HG03135 (cell line): Measurements from ENCODE around the gene GOLGA6D.
"Not testable (repeated sequence)": the region's sequence is repeated elsewhere in the genome, so short reads cannot be mapped to it uniquely, and the experiment has no call there.

Experiments
- ATAC-seq: cut with Tn5 transposase; IDR thresholded peaks from one replicate; pipeline ENCODE4 v1.9.1; 2021; ENCODE audit warnings: mild to moderate bottlenecking, moderate library complexity; ENCODE audit not compliant: unreplicated experiment

GOLGA6D gene

GRCh38 chr15:75275617-75276016 is 7.0 kb upstream of the GOLGA6D start:
- not testable (repeated sequence) for ATAC-seq

DNA sequence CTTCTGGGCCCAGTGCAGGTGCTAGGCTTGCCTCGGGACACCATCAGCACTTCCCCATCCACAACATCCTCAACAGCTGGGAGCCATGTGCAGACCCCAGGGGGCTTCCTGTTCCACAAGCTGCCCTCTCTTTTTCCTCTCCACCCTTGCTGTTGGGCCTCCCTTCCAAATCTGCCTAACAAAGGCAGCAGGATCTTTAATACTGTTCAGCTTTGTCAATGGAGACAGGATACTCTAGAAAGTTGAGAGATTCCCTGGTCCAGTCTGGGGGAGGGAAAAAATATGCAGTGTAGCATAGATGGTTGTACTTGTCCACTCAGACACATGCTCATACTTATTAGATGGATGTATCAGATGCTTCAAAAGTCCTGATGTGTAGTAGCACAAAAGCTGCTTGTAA is 4.1 kb upstream of the GOLGA6D start:
- not testable (repeated sequence) for ATAC-seq

GRCh38 chr15:75284152-75284551 is 1.5 kb downstream of the GOLGA6D start:
- ATAC-seq: not testable (repeated sequence)

GRCh38 chr15:75293660-75294059 is 11.0 kb downstream of the GOLGA6D start:
- ATAC-seq: not testable (repeated sequence)

- not testable (repeated sequence) for ATAC-seq
Measured at GRCh38 chr15:75298541-75299310, 16.1 kb downstream of the GOLGA6D start.

DNA sequence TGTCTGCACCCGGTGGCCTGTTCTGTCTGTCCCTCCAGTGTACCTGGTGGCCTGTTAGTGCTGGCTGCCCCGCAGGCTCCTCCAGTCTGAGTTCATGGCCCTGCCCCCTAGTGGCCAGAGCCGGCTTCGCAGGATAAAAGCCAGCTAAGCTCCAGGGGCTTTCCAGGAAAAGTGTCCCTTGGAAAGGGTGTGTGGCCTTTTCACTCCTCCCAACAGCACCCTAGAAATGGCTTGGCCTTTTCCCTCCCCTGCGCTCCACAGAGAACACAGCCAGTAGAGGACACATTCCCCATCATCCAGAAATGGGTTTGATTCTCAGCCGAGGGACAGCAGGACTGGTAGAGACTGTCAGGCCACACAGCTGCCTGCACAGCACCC is 16.7 kb downstream of the GOLGA6D start:
- ATAC-seq: not testable (repeated sequence)

- ATAC-seq: not testable (repeated sequence)
Measured at GRCh38 chr15:75300026-75300425, 17.4 kb downstream of the GOLGA6D start.

- ATAC-seq: no peak
Measured at GRCh38 chr15:75302318-75302717, 19.7 kb downstream of the GOLGA6D start.

- ATAC-seq: not testable (repeated sequence)
Measured at GRCh38 chr15:75302753-75303152, 20.1 kb downstream of the GOLGA6D start.

- ATAC-seq: no peak
Measured at GRCh38 chr15:75306188-75306587, 23.6 kb downstream of the GOLGA6D start.

GRCh38 chr15:75307778-75308390 is 25.2 kb downstream of the GOLGA6D start:
- no peak for ATAC-seq

DNA sequence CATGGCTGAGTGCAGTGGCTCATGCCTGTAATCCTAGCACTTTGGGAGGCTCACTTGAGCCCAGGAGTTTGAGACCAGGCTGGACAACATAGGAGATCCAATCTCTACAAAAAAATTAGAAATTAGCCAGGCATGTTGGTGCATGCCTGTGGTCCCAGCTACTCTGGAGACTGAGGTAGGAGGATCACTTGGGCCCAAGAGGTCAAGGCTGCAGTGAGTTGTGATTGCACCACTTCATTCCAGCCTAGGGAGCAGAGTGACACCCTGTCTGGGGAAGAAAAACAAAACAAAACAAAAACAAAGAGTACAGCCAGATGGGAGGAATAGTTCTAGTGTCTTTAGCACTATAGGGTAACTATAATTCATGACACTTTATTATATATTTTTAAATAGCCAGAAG is 27.1 kb downstream of the GOLGA6D start:
- no peak for ATAC-seq

GRCh38 chr15:75312548-75312947 is 29.9 kb downstream of the GOLGA6D start:
- ATAC-seq: not testable (repeated sequence)

DNA sequence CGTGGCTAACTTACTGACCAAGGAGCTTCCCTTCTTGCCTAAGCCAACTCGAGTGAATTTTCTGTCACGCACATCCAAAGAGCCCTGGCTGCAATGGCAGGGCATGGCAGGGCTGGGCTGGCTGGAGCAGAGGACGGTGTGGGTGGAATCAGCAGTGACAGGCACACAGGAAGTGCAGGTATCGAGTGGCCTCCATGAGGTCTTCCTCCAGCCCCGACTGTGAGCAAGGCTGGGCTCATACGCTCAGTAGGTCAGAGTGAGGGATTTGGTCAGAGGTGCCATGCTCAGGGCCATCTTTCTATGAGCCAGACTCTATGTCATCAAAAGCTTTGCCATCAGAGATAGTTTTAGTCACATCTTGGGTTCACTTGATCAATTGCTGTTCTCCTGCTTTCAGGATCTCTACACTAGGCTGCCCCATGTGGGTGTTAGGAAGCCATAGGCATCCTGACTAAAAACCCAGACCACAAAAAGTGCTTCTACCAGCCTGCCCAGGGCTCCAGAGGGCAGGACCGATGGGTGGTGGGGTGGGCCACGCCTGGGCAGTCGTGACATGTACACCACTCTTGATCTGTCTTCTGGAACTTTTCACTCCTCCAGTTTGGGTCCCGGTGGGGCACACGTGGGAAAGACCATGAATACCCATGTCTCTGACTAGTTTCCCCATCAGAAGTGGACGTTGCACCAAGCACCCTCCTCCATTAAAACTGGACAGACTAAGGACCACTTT is 30.6 kb downstream of the GOLGA6D start:
- no peak for ATAC-seq

- ATAC-seq: no peak
Measured at GRCh38 chr15:75314552-75315290, 32.1 kb downstream of the GOLGA6D start.

DNA sequence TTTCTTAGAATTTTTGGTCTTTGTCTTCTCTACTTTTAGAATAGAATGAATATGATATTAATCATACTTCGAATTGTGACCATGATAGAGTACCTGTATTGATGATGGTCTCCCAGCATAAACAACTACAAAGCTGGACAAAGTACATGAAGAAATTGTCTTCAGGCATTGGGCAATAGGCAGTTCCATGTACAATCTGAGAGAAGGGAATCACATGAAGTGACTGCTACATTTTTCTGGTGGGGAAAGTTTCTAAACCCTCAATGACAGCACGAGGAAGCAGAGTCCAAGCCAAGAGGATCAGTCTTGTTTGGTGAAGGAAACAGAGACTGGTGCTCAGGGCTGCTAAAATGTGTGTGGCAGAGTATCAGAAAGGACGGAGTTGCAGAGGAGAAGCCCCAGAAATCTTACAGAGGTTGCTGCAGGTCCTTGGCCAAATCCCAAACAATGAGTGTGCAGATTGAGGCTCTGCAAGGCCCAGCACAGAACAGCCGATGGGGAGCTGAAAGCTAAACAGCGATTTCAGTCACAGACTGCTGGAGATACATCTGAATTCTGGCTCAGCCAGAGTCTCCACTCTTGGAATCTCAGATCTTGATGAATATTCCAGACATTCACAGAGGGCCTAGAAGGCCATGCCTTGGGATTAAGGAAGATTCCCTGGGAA is 36.7 kb downstream of the GOLGA6D start:
- not testable (repeated sequence) for ATAC-seq

DNA sequence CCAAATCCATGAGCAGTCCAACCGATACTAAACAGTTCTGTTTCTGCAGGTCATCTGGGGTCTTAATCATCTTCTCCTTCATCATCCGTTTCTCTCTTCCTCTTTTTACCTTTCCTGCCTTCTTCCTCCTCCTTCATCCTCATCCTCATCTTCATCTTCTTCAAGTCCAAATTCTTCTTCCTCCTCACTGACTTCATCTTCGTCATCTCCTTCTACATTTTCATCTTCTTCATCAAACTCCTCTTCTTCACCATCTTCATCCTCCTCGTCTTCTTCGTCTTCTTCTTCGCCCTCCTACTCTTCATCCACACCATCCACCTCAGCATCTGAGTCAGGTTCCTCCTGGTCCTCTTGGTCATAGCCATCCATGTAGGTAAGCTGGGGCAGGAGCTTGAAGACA is 39.1 kb downstream of the GOLGA6D start:
- ATAC-seq: no peak

DNA sequence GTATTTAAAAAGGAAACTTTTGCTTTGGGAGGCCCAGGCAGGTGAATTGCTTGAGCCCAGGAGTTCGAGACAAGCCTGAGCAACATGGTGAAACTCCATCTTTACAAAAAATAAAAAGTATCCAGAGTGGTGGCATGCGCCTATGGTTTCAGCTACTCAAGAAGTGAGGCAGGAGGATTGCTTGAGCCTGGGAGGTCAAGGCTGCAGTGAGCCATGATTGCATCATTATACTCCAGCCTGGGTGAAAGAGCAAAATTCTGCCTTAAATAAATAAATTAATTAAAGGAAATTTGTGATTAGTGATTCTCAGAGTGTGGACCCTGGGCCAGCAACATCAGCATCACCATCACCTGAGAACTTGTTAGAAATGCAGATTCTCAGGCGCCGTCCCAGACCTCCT is 43.3 kb downstream of the GOLGA6D start:
- ATAC-seq: no peak

DNA sequence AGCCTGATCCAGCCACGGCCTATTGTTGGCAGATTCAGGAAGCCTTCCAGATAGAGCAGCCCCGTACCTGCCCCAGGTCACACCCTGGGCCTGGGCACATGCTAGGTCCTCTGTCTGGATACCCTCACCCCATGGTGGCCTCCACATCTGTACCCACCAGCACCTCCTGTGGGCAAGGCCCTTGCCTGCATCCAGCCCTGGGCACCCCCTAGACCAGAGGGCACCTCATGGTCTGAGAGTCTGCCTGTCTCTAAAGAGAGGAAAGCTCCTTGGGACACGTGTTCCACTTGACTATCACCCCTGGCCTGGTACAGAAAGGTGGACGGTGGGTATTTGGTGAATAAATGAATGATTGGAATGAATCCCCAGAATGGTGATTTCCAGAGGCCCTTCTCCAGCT is 44.4 kb downstream of the GOLGA6D start:
- ATAC-seq: no peak

- no peak for ATAC-seq
Measured at GRCh38 chr15:75327491-75327890, 44.9 kb downstream of the GOLGA6D start.
